Hepatocyte (in vitro differentiated cells): ENCODE measurements around the gene PTPN14.

Experiments used
- EZH2 ChIP-seq: fragments of 200-600 bp; sonication (generic); IDR thresholded peaks from 2 replicates; pipeline ENCODE4 v1.6.1; 2016; ENCODE audit warnings: antibody characterized with exemption, mild to moderate bottlenecking, borderline replicate concordance
- EZH2phosphoT487 ChIP-seq: fragments of 200-600 bp; sonication (generic); IDR thresholded peaks from one replicate; pipeline ENCODE4 v1.6.1; 2018; ENCODE audit warnings: antibody characterized with exemption, mild to moderate bottlenecking, low read depth, moderate library complexity; ENCODE audit not compliant: unreplicated experiment, severe bottlenecking
- TF ChIP-seq, protein P1 (sequence below): fragments of 200-600 bp; sonication (generic); IDR thresholded peaks from 2 replicates; pipeline ENCODE4 v1.5.1; 2016; ENCODE audit warnings: antibody characterized with exemption, mild to moderate bottlenecking; ENCODE audit not compliant: poor library complexity

DNA sequence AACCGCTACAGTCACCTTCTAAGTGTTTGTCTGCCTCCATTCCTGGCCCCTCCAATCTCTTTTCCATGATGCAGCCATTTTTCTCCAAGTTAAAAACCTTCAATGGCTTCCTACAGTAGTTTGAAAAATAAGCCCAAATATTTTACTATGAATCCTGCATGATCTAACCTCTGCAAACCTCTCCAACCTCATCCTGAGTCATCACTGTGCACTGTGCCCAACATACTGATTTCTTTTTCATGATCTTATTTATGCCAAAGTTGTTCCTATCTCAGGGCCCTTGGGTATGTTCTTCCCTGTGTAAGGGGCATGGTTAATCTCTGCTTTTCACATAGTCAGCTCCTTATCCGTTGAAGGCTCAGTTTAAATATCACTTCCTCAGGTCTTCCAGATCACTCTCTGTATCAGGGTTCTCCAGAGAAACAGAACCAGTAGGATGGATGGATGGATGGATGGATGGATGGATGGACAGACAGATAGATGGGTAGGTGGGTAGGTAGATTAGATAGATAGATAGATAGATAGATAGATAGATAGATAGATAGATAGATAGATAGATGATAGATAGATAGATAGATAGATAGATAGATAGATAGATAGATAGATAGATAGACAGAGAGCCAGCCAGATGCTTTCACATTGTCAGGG lies 18.1 kb upstream of the PTPN14 start:
- TF ChIP-seq, protein P1, sequence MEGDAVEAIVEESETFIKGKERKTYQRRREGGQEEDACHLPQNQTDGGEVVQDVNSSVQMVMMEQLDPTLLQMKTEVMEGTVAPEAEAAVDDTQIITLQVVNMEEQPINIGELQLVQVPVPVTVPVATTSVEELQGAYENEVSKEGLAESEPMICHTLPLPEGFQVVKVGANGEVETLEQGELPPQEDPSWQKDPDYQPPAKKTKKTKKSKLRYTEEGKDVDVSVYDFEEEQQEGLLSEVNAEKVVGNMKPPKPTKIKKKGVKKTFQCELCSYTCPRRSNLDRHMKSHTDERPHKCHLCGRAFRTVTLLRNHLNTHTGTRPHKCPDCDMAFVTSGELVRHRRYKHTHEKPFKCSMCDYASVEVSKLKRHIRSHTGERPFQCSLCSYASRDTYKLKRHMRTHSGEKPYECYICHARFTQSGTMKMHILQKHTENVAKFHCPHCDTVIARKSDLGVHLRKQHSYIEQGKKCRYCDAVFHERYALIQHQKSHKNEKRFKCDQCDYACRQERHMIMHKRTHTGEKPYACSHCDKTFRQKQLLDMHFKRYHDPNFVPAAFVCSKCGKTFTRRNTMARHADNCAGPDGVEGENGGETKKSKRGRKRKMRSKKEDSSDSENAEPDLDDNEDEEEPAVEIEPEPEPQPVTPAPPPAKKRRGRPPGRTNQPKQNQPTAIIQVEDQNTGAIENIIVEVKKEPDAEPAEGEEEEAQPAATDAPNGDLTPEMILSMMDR: no peak
- no peak for TF ChIP-seq EZH2phosphoT487
- no peak for TF ChIP-seq EZH2
